Parathyroid adenoma (tissue), 2 donors: ENCODE data around the gene EFCAB6.

Experiments
- H2AFZ ChIP-seq: fragments of 300-600 bp; sonication (generic); one replicate; pipeline ENCODE4 v1.7.0; 2017; ENCODE audit warnings: antibody characterized with exemption, mild to moderate bottlenecking
- H3K27ac ChIP-seq: fragments of 300-600 bp; sonication (generic); one replicate; pipeline ENCODE4 v1.7.0; 2017
- H3K27me3 ChIP-seq: fragments of 300-600 bp; sonication (generic); one replicate; pipeline ENCODE4 v1.7.0; 2017; ENCODE audit warnings: low read length; ENCODE audit not compliant: control insufficient read depth, insufficient read depth
- H3K36me3 ChIP-seq: fragments of 300-600 bp; sonication (generic); one replicate; pipeline ENCODE4 v1.7.0; 2017; ENCODE audit warnings: low read length; ENCODE audit not compliant: control insufficient read depth, insufficient read depth
- H3K4me1 ChIP-seq: fragments of 300-600 bp; sonication (generic); one replicate; pipeline ENCODE4 v1.7.0; 2017; ENCODE audit warnings: control low read depth
- H3K4me2 ChIP-seq: fragments of 300-600 bp; sonication (generic); one replicate; pipeline ENCODE4 v1.7.0; 2017; ENCODE audit warnings: low read length
- H3K4me3 ChIP-seq: fragments of 300-600 bp; sonication (generic); one replicate; pipeline ENCODE4 v1.7.0; 2017; ENCODE audit warnings: low read depth, low read length
- H3K79me2 ChIP-seq: fragments of 300-600 bp; sonication (generic); one replicate; pipeline ENCODE4 v1.7.0; 2017; ENCODE audit warnings: control low read depth
- H3K9ac ChIP-seq: fragments of 300-600 bp; sonication (generic); one replicate; pipeline ENCODE4 v1.7.0; 2017; ENCODE audit warnings: mild to moderate bottlenecking
- H3K9me3 ChIP-seq: fragments of 300-600 bp; sonication (generic); one replicate; pipeline ENCODE4 v1.7.0; 2017; ENCODE audit warnings: low read length; ENCODE audit not compliant: control insufficient read depth
- CTCF ChIP-seq: fragments of 300-600 bp; sonication (generic); IDR thresholded peaks from one replicate; pipeline ENCODE4 v1.7.0; 2017; ENCODE audit warnings: antibody characterized with exemption, mild to moderate bottlenecking
- donor health status: primary hyperparathyroidism.

Gene EFCAB6

GRCh38 chr22:43812149-43812842, at the start of gene EFCAB6:
Gene EFCAB6, minus strand, starts transcription at chr22:43812305. Its CDS starts 29,987 bp downstream, at chr22:43782318.
- Histone ChIP-seq H3K4me1 (peaks cover 5% of the 10 kb centered on the region), H3K27ac (peak within 1 kb of the TSS; percentile 66), H3K36me3 (no peaks in the 10 kb centered on the region), H3K27me3 (no peaks in the 10 kb centered on the region), H3K4me3 (peak within 1 kb of the TSS; percentile 86), H3K9ac (peak within 1 kb of the TSS; percentile 11), H2AFZ (peak within 1 kb of the TSS; percentile 92), H3K4me2 (peak within 1 kb of the TSS; percentile 80), H3K79me2 (no peaks in the 10 kb centered on the region), H3K9me3 (no peaks in the 10 kb centered on the region)
- TF ChIP-seq CTCF: no peak

- Histone ChIP-seq H3K9me3 (no peaks in the 10 kb centered on the region), H2AFZ (peak overlapping the region; percentile 50), H3K4me1 (no peaks in the 10 kb centered on the region), H3K9ac (no peak overlapping the region), H3K4me2 (no peak overlapping the region), H3K27me3 (no peaks in the 10 kb centered on the region), H3K27ac (peak overlapping the region; percentile 36), H3K4me3 (no peak overlapping the region), H3K36me3 (no peaks in the 10 kb centered on the region), H3K79me2 (no peaks in the 10 kb centered on the region)
- TF ChIP-seq CTCF: no peak
These were observed 49.4 kb upstream of the EFCAB6 start for GRCh38 chr22:43861529-43861928.

GRCh38 chr22:43860831-43861230, 48.7 kb upstream of the EFCAB6 start:
- H3K36me3 ChIP-seq: no peaks in the 10 kb centered on the region
- H3K27ac ChIP-seq: no peak overlapping the region
- H2AFZ ChIP-seq: no peak overlapping the region
- no peak overlapping the region for H3K4me3 ChIP-seq
- H3K27me3 ChIP-seq: no peaks in the 10 kb centered on the region
- H3K4me2 ChIP-seq: no peak overlapping the region
- H3K79me2 ChIP-seq: no peaks in the 10 kb centered on the region
- no peak for TF ChIP-seq CTCF
- H3K9ac ChIP-seq: no peak overlapping the region
- H3K4me1 ChIP-seq: no peaks in the 10 kb centered on the region
- H3K9me3 ChIP-seq: no peaks in the 10 kb centered on the region

- H3K9ac ChIP-seq: no peak overlapping the region
- no peaks in the 10 kb centered on the region for H3K27me3 ChIP-seq
- H3K4me2 ChIP-seq: no peak overlapping the region
- H3K9me3 ChIP-seq: no peaks in the 10 kb centered on the region
- no peak for TF ChIP-seq CTCF
- H3K79me2 ChIP-seq: no peaks in the 10 kb centered on the region
- H2AFZ ChIP-seq: no peak overlapping the region
- H3K27ac ChIP-seq: no peak overlapping the region
- no peaks in the 10 kb centered on the region for H3K4me1 ChIP-seq
- no peak overlapping the region for H3K4me3 ChIP-seq
- no peaks in the 10 kb centered on the region for H3K36me3 ChIP-seq
These were observed 48.0 kb upstream of the EFCAB6 start for GRCh38 chr22:43860126-43860525.

GRCh38 chr22:43859621-43860020, 47.5 kb upstream of the EFCAB6 start:
- no peak for TF ChIP-seq CTCF
- Histone ChIP-seq H3K27me3 (no peaks in the 10 kb centered on the region), H3K4me1 (no peaks in the 10 kb centered on the region), H3K27ac (no peak overlapping the region), H3K9me3 (no peaks in the 10 kb centered on the region), H3K36me3 (no peaks in the 10 kb centered on the region), H3K79me2 (no peaks in the 10 kb centered on the region), H3K4me2 (no peak overlapping the region), H2AFZ (no peak overlapping the region), H3K4me3 (no peak overlapping the region), H3K9ac (no peak overlapping the region)
